ENCODE data around the gene AFAP1L1. TPM values are rescaled to one million over a fixed set of nuclear protein-coding genes. Genes with fewer than 3 reads are reported as not detected.

AFAP1L1 gene
- total and polyA plus RNA-seq, 9 of the 15 experiments (the other 6 are each of a cell fraction or from before 2014, with no cell fraction given) = 0.01 to 0.12 (median 0.03) TPM; not detected in 4

- Histone ChIP-seq H3K9me1 (ENCODE audit: control insufficient read depth, insufficient read depth, low read length) (no peaks in the 10 kb centered on the region), H3K9ac (ENCODE audit: insufficient read depth in 1 of 2, low read depth in 2 of 2, low read length in 2 of 2) (no peak overlapping the region), H3K4me3 (no peak overlapping the region), H3K4me1 (replicated peaks in 1 of 2; ENCODE audit: control insufficient read depth in 2 of 2, insufficient read depth in 2 of 2, low read length in 2 of 2) (peaks cover 17 to 25% of the 10 kb centered on the region in 2 experiments), H3K4me2 (ENCODE audit: insufficient read depth, low read length) (no peak overlapping the region), H3K27ac (ENCODE audit: extremely low read depth, low read depth, low read length) (no peak overlapping the region), H3K79me2 (ENCODE audit: control insufficient read depth, insufficient read depth, low read length) (no peaks in the 10 kb centered on the region), H3K27me3 (ENCODE audit: control insufficient read depth in 2 of 2, insufficient read depth in 2 of 2, low read length in 2 of 2) (no peaks in the 10 kb centered on the region), H3K9me3 (replicated peaks; ENCODE audit: control insufficient read depth, insufficient read depth, low read depth, low read length) (no peaks in the 10 kb centered on the region), H3K36me3 (ENCODE audit: control insufficient read depth, insufficient read depth, low read length) (no peaks in the 10 kb centered on the region), H2AFZ (ENCODE audit: low read depth, low read length) (peak overlapping the region; percentile 57), H4K20me1 (replicated peaks; ENCODE audit: control insufficient read depth, insufficient read depth, low read length) (no peaks in the 10 kb centered on the region)
- BruUV-seq (replicated peaks) = no TSS peak
- TF ChIP-seq VEZF1 (CRISPR knock-in tag; IDR thresholded peaks at IDR 0.05) (no peak), TEAD4 (IDR thresholded peaks at IDR 0.05; ENCODE audit: low read length) (no peak), TEAD4 (CRISPR knock-in tag; IDR thresholded peaks at IDR 0.05; ENCODE audit: borderline replicate concordance) (no peak), POLR2A (conservative IDR thresholded peaks at IDR 0.05) (no peak), CBX3 (IDR thresholded peaks at IDR 0.05; ENCODE audit: borderline replicate concordance in 1 of 2, low read length in 2 of 2) (no peak), ZNF311 (CRISPR knock-in tag; IDR thresholded peaks at IDR 0.05) (no peak), PHF20 (IDR thresholded peaks at IDR 0.05; ENCODE audit: partially characterized antibody) (no peak), KLF6 (CRISPR knock-in tag; IDR thresholded peaks at IDR 0.05; ENCODE audit: borderline replicate concordance) (no peak), DNMT1 (IDR thresholded peaks at IDR 0.05) (no peak), XRCC4 (IDR thresholded peaks at IDR 0.05; ENCODE audit: extremely low read depth, insufficient read depth, insufficient read length) (no peak), ATF3 (IDR thresholded peaks at IDR 0.05) (no peak), ATF3 (CRISPR knock-in tag; conservative IDR thresholded peaks at IDR 0.05) (no peak), ZFP91 (CRISPR knock-in tag; IDR thresholded peaks at IDR 0.05) (no peak)
- FAIRE-seq = no peak
- ChIA-PET POLR2A (interaction anchor here (0.6 to 0.7 kb wide), 3 partner anchors 13 to 1334 kb away, joined by 3 to 4 read pairs (median 3); no protein-coding TSS in a partner anchor), CTCF (ENCODE audit: low intra/inter-chr PET ratio) (no interaction called here)
- DNase-seq (ENCODE audit: extremely low read depth in 1 of 4, low spot score in 3 of 4) = no peak
- intact Hi-C loops (cut with micrococcal nuclease) = no loop called here
- ATAC-seq = no peak
- in situ Hi-C loops (cut with MboI) = loop anchor here (5.0 kb wide), 1 partner anchor 48 kb away; no protein-coding TSS in a partner anchor
- WGBS (ENCODE audit: insufficient coverage, low coverage, missing lambda C conversion rate) = 33% methylated on average over 2 of the region's 2 CpGs
Measured at GRCh38 chr5:149324641-149325040, 53.0 kb downstream of the AFAP1L1 start.

All from K562 (cell line).